ENCODE measurements around the gene PI4KA.
"Not testable (repeated sequence)": the region's sequence is repeated elsewhere in the genome, so short reads cannot be mapped to it uniquely, and the experiment has no call there.

DNA sequence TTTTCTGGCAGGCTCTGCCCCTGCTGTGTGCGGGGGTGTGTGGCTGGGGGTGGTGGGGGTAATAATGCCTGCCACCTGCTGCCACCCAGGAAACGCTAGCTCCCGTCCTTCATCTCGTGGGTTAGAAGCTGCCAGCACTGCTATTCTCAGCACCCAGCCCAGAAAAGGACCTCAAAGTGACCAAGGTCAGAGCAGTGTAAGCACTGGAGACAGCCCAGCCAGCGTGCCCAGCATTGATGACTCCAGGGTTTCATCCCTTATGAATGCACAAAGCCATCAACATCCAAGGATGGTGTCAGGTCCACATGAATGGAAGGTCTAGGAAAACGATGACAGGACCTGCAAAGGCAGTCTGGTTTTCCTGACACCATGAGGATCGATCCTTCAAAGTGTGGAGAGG lies 140.6 kb downstream of the PI4KA start:
- TF ChIP-seq, protein P1, sequence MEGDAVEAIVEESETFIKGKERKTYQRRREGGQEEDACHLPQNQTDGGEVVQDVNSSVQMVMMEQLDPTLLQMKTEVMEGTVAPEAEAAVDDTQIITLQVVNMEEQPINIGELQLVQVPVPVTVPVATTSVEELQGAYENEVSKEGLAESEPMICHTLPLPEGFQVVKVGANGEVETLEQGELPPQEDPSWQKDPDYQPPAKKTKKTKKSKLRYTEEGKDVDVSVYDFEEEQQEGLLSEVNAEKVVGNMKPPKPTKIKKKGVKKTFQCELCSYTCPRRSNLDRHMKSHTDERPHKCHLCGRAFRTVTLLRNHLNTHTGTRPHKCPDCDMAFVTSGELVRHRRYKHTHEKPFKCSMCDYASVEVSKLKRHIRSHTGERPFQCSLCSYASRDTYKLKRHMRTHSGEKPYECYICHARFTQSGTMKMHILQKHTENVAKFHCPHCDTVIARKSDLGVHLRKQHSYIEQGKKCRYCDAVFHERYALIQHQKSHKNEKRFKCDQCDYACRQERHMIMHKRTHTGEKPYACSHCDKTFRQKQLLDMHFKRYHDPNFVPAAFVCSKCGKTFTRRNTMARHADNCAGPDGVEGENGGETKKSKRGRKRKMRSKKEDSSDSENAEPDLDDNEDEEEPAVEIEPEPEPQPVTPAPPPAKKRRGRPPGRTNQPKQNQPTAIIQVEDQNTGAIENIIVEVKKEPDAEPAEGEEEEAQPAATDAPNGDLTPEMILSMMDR (IDR thresholded peaks at IDR 0.05; ENCODE audit: low read depth, low read length), result not testable (repeated sequence)
- TF ChIP-seq EZH2phosphoT487 (IDR thresholded peaks at IDR 0.05; ENCODE audit: low read depth), result not testable (repeated sequence)
